HepG2 (cell line): ENCODE results near the gene SMAD7. TPM values are rescaled to one million over a fixed set of nuclear protein-coding genes. Genes with fewer than 3 reads are reported as not detected.

ENCODE experiments used
- ATAC-seq: fragments of 200-7000 bp; cut with Tn5 transposase; 3 replicates; pipeline ENCODE4 v1.9.1; 2020; ENCODE audit warnings: mild to moderate bottlenecking, moderate library complexity
- BruUV-seq: library from RNA; stranded (reverse); fragments of 400-500 nt; replicated peaks from 2 replicates; lab custom pipeline; 2021; lab: Mats Ljungman, UMichigan
- CTCF ChIA-PET: fragments of 300-600 bp; formaldehyde crosslinking; extraction: SDS; loops from one replicate; lab custom pipeline; 2021; ENCODE audit warnings: low total read pairs, inconsistent platforms, low intra/inter-chr PET ratio; lab: Yijun Ruan, JAX
- POLR2A ChIA-PET: fragments of 350-600 bp; sonication (Branson Sonifier 250); formaldehyde crosslinking; loops from one replicate; lab custom pipeline; 2020; ENCODE audit warnings: antibody characterized with exemption, inconsistent platforms; lab: Yijun Ruan, JAX
- DNase-seq: peaks from one replicate; pipeline ENCODE4 v3.0.0-alpha.2; 2015; ENCODE audit warnings: low spot score
- FAIRE-seq: peaks from 3 replicates; lab custom pipeline; 2011; peaks lifted over from hg19 to GRCh38; lab: Jason Lieb, UNC
- H2AFZ ChIP-seq: one replicate; pipeline ENCODE4 v1.6.1; 2011; ENCODE audit warnings: low read length, inconsistent platforms
- H3K27ac ChIP-seq: fragments of 300-600 bp; 3 replicates; pipeline ENCODE4 v1.8.0; 2011; ENCODE audit warnings: mixed run types, mild to moderate bottlenecking, mixed read lengths, low read length, inconsistent platforms; ENCODE audit not compliant: insufficient read depth; ENCODE audit errors: extremely low read length
- H3K27me3 ChIP-seq, 2 experiments: fragments of 200-600 bp in 1 of 2; 2 replicates in 1 of 2; 3 replicates in 1 of 2; pipeline versions ENCODE4 v1.6.0 to v1.8.0; 2011; ENCODE audit warnings: low read length in 2 of 2, mild to moderate bottlenecking in 2 of 2, moderate library complexity in 2 of 2, inconsistent platforms in 1 of 2; ENCODE audit not compliant: insufficient read depth in 2 of 2, control insufficient read depth in 1 of 2
- H3K36me3 ChIP-seq, 2 experiments: fragments of 200-600 bp in 1 of 2; replicated peaks in 1 of 2; 2 replicates in 1 of 2; 3 replicates in 1 of 2; pipeline versions ENCODE4 v1.5.1 to v1.8.0; 2011; ENCODE audit warnings: low read length in 2 of 2, inconsistent platforms in 1 of 2; ENCODE audit not compliant: insufficient read depth in 2 of 2, control insufficient read depth in 1 of 2
- H3K4me1 ChIP-seq: 2 replicates; pipeline ENCODE4 v1.5.1; 2012; ENCODE audit warnings: low read length, inconsistent platforms; ENCODE audit not compliant: insufficient read depth
- H3K4me2 ChIP-seq: 2 replicates; pipeline ENCODE4 v1.6.0; 2011; ENCODE audit warnings: low read depth, low read length, inconsistent platforms
- H3K4me3 ChIP-seq, 3 experiments: fragments of 200-600 bp in 1 of 3; sonication (generic), shearing (Covaris generic) in 1 of 3; replicated peaks in 1 of 3; 2 replicates each; pipeline ENCODE4 v1.5.1; 2011 to 2016; ENCODE audit warnings: low read length in 3 of 3, inconsistent platforms in 2 of 3, low read depth in 2 of 3, mild to moderate bottlenecking in 2 of 3, control low read depth in 1 of 3, mixed read lengths in 1 of 3; ENCODE audit not compliant: insufficient read depth in 1 of 3
- H3K79me2 ChIP-seq: one replicate; pipeline ENCODE4 v1.6.1; 2011; ENCODE audit warnings: low read length, inconsistent platforms; ENCODE audit not compliant: insufficient read depth
- H3K9ac ChIP-seq: 2 replicates; pipeline ENCODE4 v1.6.0; 2011; ENCODE audit warnings: mild to moderate bottlenecking, low read depth, low read length, inconsistent platforms; ENCODE audit not compliant: insufficient read depth
- H3K9me3 ChIP-seq: 2 replicates; pipeline ENCODE4 v1.5.1; 2012; ENCODE audit warnings: mild to moderate bottlenecking, low read length
- H4K20me1 ChIP-seq: 2 replicates; pipeline ENCODE4 v1.6.0; 2011; ENCODE audit warnings: inconsistent platforms, mild to moderate bottlenecking, low read length, moderate library complexity; ENCODE audit not compliant: insufficient read depth
- GFI1 ChIP-seq: sonication (generic); formaldehyde crosslinking; IDR thresholded peaks from 2 replicates; pipeline ENCODE4 v1.5.0; 2020; ENCODE audit warnings: missing genetic modification reagents, mild to moderate bottlenecking, borderline replicate concordance
- IKZF4 ChIP-seq: sonication (generic); formaldehyde crosslinking; IDR thresholded peaks from 2 replicates; pipeline ENCODE4 v1.5.1; 2020; ENCODE audit warnings: borderline replicate concordance, mild to moderate bottlenecking, low read depth, missing genetic modification reagents; ENCODE audit errors: not compliant biosample characterization
- RAD51 ChIP-seq: fragments of 450-650 bp; IDR thresholded peaks from 2 replicates; pipeline ENCODE4 v1.6.1; 2016; ENCODE audit warnings: borderline replicate concordance
- SPEN ChIP-seq: sonication (generic); formaldehyde crosslinking; IDR thresholded peaks from 2 replicates; pipeline ENCODE4 v1.5.1; 2020; ENCODE audit warnings: low read depth, mild to moderate bottlenecking, missing genetic modification reagents
- TBX2 ChIP-seq: sonication (generic); formaldehyde crosslinking; IDR thresholded peaks from 2 replicates; pipeline ENCODE4 v1.5.0; 2020; ENCODE audit warnings: missing genetic modification reagents, mild to moderate bottlenecking, borderline replicate concordance
- TEAD3 ChIP-seq: optimal IDR thresholded peaks from 2 replicates; pipeline ENCODE3; 2016; ENCODE audit warnings: borderline replicate concordance
- THAP11 ChIP-seq: IDR thresholded peaks from 2 replicates; pipeline ENCODE4 v1.6.1; 2016; ENCODE audit warnings: missing biosample characterization, missing genetic modification reagents
- THYN1 ChIP-seq: sonication (generic); formaldehyde crosslinking; IDR thresholded peaks from 2 replicates; pipeline ENCODE4 v1.8.1; 2023; ENCODE audit warnings: low read depth, mild to moderate bottlenecking, moderate library complexity, missing genetic modification reagents, borderline replicate concordance
- ZNF138 ChIP-seq: sonication (generic); formaldehyde crosslinking; IDR thresholded peaks from 2 replicates; pipeline ENCODE4 v1.5.0; 2020; ENCODE audit warnings: mild to moderate bottlenecking, low read depth, missing genetic modification reagents
- ZNF550 ChIP-seq: sonication (generic); formaldehyde crosslinking; IDR thresholded peaks from 2 replicates; pipeline ENCODE4 v1.4.0; 2020; ENCODE audit warnings: mild to moderate bottlenecking, missing genetic modification reagents, borderline replicate concordance
- ZNF788 ChIP-seq: sonication (generic); formaldehyde crosslinking; IDR thresholded peaks from 2 replicates; pipeline ENCODE4 v1.5.0; 2020; ENCODE audit warnings: mild to moderate bottlenecking, missing genetic modification reagents, borderline replicate concordance
- WGBS: methylation state at CpG from one replicate; pipeline ENCODE4 v1.1.6; 2017; ENCODE audit warnings: low lambda C conversion rate; 5-methylcytosine and 5-hydroxymethylcytosine counted together
- in situ Hi-C: cut with HindIII; loops from 2 replicates; pipeline ENCODE4 v1.10.0; 2017; ENCODE audit warnings: low pct_unique_long_range_greater_than_20kb; ENCODE audit not compliant: extremely low pct_ligation_motif_present
- intact Hi-C: fragments of 100-400 bp; cut with micrococcal nuclease; formaldehyde crosslinking; loops from one replicate; pipeline ENCODE4 v1.10.0; 2022; ENCODE audit not compliant: unreplicated experiment
- polyA plus RNA-seq, 8 experiments: library from polyadenylated mRNA; depleted of rRNA in 3 of 8; stranded (reverse) in 7 of 8; unstranded in 1 of 8; fragments of >200 nt; fragmentation: Illumina TruSeq in 4 of 8; extraction: Trizol in 4 of 8; gene quantifications; 2 replicates each; pipeline versions ENCODE4 v1.2.1 to v1.2.3, GENCODE V29; 2011 to 2016; ENCODE audit warnings: low read depth in 4 of 8, missing spikeins in 1 of 8, mixed read lengths in 1 of 8; ENCODE audit not compliant: insufficient read depth in 1 of 8
- total RNA-seq, 5 experiments: library from RNA; depleted of rRNA; stranded (reverse); fragments of >200 nt; fragmentation: Illumina TruSeq; extraction: Trizol; gene quantifications; 2 replicates each; pipeline ENCODE4 v1.2.3, GENCODE V29; 2016; ENCODE audit warnings: low read depth in 1 of 5
- TF ChIP-seq, protein P1 (sequence below): sonication (generic); formaldehyde crosslinking; IDR thresholded peaks from 2 replicates; pipeline ENCODE4 v1.5.0; 2020; ENCODE audit warnings: missing genetic modification reagents, mild to moderate bottlenecking, borderline replicate concordance
- TF ChIP-seq, protein P2 (sequence below): sonication (generic); formaldehyde crosslinking; IDR thresholded peaks from 2 replicates; pipeline ENCODE4 v1.5.0; 2020; ENCODE audit warnings: missing genetic modification reagents, mild to moderate bottlenecking, borderline replicate concordance

SMAD7 gene
- total and polyA plus RNA-seq, 2 of the 13 experiments (the other 11 are each of a cell fraction or from before 2014, with no cell fraction given): 17.4 to 24.7 TPM

DNA sequence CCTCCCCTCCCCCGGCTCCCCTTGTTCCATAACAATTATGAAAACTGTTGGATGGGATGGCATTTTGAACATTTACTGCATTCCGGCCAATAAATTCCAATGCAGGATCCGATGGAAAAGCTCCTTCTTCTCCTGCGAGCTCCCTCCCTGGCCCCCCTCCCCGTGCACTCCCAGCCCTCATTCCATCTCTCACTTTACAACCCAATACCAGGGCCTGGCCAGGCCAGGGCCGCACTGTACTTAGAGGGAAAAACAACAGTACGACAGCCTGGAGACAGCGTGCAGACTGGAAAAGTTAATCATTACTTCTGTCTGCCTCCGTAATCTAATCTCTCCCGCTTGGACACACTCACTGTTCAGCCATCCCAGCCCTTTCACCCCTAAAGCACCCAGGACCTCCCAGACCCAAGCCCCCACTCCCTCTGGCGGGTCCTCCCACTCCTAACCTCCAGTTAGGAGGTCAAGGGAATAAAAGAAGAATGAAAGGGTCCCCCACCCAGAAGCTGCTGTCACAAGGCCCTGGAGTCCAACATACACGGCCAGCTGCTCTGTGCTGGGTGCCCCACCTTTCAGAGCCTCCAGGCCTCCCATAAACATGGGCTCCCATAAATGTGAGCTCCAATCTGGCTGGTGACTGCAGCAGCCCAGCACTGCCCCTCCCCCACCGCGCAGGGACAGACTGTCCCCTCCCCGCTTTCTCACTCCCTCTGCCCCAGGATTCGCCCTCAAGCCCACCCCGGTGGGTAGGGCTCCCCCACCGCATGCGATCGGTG lies 20.6 kb downstream of the SMAD7 start:
- H3K9me3 ChIP-seq: no peaks in the 10 kb centered on the region
- peak overlapping the region; percentile 80 for H3K4me2 ChIP-seq
- no TSS peak for BruUV-seq
- H3K4me1 ChIP-seq: peaks cover 98% of the 10 kb centered on the region
- intact Hi-C loops (loop anchor here (1.0 kb wide), 3 partner anchors 12 to 28 kb away; no protein-coding TSS in a partner anchor), in situ Hi-C loops (no loop called here)
- WGBS: 1% methylated on average over 11 of the region's 20 CpGs
- CTCF ChIA-PET: no interaction called here
- peak overlapping the region; percentile 41 to 69 (median 44); a peak in 5 of 6 replicates for H3K4me3 ChIP-seq
- peaks cover 0 to 13% of the 10 kb centered on the region in 2 experiments; a peak in 3 of 5 replicates for H3K36me3 ChIP-seq
- H3K27ac ChIP-seq: peak overlapping the region; percentile 89
- POLR2A ChIA-PET: interaction anchor here (0.9 to 5.2 kb wide), 11 partner anchors 10 to 148 kb away, joined by 3 to 79 read pairs (median 6); no protein-coding TSS in a partner anchor
- FAIRE-seq (peak; percentile 100), DNase-seq (peak; percentile 99), ATAC-seq (peak; percentile 90)
- H2AFZ ChIP-seq: no peak overlapping the region
- H3K9ac ChIP-seq: peak overlapping the region; percentile 75
- H3K79me2 ChIP-seq: peaks cover 90% of the 10 kb centered on the region
- peaks cover 41% of the 10 kb centered on the region for H4K20me1 ChIP-seq
- no peaks in the 10 kb centered on the region for H3K27me3 ChIP-seq
- TF ChIP-seq, protein P1, sequence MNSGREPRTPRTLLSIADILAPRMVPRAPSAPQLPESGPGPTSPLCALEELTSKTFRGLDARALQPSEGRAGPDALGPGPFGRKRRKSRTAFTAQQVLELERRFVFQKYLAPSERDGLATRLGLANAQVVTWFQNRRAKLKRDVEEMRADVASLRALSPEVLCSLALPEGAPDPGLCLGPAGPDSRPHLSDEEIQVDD (CRISPR knock-in tag): no peak
- no peak for TF ChIP-seq IKZF4
- TF ChIP-seq RAD51: no peak
- peak; percentile 41; the same call in 1 of the 2 replicates for TF ChIP-seq ZNF550 (CRISPR knock-in tag)
- TF ChIP-seq THAP11 (CRISPR knock-in tag): peak; percentile 44; the same call in 1 of the 2 replicates
- TF ChIP-seq ZNF788 (CRISPR knock-in tag): peak; percentile 82; the same call in 1 of the 2 replicates
- TF ChIP-seq GFI1: peak; percentile 93; the same call in 1 of the 2 replicates
- no peak for TF ChIP-seq THYN1 (CRISPR knock-in tag)
- TF ChIP-seq, protein P2, sequence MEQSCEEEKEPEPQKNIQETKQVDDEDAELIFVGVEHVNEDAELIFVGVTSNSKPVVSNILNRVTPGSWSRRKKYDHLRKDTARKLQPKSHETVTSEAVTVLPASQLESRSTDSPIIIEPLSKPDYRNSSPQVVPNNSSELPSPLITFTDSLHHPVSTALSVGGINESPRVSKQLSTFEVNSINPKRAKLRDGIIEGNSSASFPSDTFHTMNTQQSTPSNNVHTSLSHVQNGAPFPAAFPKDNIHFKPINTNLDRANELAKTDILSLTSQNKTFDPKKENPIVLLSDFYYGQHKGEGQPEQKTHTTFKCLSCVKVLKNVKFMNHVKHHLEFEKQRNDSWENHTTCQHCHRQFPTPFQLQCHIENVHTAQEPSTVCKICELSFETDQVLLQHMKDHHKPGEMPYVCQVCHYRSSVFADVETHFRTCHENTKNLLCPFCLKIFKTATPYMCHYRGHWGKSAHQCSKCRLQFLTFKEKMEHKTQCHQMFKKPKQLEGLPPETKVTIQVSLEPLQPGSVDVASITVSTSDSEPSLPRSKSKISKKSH (CRISPR knock-in tag): 0 out of 2 replicates have a peak, but pooled peaks have one; percentile 36
- peak; percentile 62 for TF ChIP-seq TEAD3 (CRISPR knock-in tag)
- peak; percentile 87 for TF ChIP-seq TBX2 (CRISPR knock-in tag)
- peak; percentile 66 for TF ChIP-seq SPEN (CRISPR knock-in tag)
- no peak for TF ChIP-seq ZNF138
